Body of pancreas (tissue), 4 donors: ENCODE results near the gene PCDHB4. TPM values are rescaled to one million over a fixed set of nuclear protein-coding genes. Genes with fewer than 3 reads are reported as not detected.
"Not testable (repeated sequence)": the region's sequence is repeated elsewhere in the genome, so short reads cannot be mapped to it uniquely, and the experiment has no call there.

Experiments
- ATAC-seq: fragments of 150-250 bp; one replicate; pipeline ENCODE4 v1.9.1; 2016
- DNase-seq, 4 donors: peaks; one replicate each; pipeline ENCODE4 v3.0.0-alpha.2; 2019
- H3K27ac ChIP-seq, 4 donors: fragments of 200-600 bp; sonication (generic); 1 replicate in 3 of 4; 2 replicates in 1 of 4; pipeline versions ENCODE4 v1.5.1 to v1.6.1; 2016 to 2019; ENCODE audit warnings: mild to moderate bottlenecking in 1 of 4, mixed read lengths in 1 of 4, moderate library complexity in 1 of 4
- H3K27me3 ChIP-seq, 2 donors: fragments of 200-600 bp; sonication (generic); one replicate each; pipeline ENCODE4 v1.6.0; 2016; ENCODE audit warnings: mild to moderate bottlenecking in 1 of 2
- H3K36me3 ChIP-seq, 2 donors: fragments of 200-600 bp; sonication (generic); replicated peaks in 1 of 2; 2 replicates each; pipeline ENCODE4 v1.5.1; 2016; ENCODE audit warnings: low read depth in 2 of 2; ENCODE audit not compliant: insufficient read depth in 1 of 2
- H3K4me1 ChIP-seq: fragments of 200-600 bp; sonication (generic); one replicate; pipeline ENCODE4 v1.6.0; 2016
- H3K4me3 ChIP-seq, 2 donors: fragments of 200-600 bp; sonication (generic); 1 replicate in 1 of 2; 2 replicates in 1 of 2; pipeline ENCODE4 v1.5.1; 2016 to 2019
- H3K9me3 ChIP-seq, 3 donors: fragments of 200-600 bp; sonication (generic); 1 replicate in 2 of 3; 2 replicates in 1 of 3; pipeline ENCODE4 v1.5.1; 2016
- CTCF ChIP-seq, 7 experiments: fragments of 450-650 bp in 4 of 7; fragments of 200-600 bp in 3 of 7; sonication (generic) in 3 of 7; IDR thresholded peaks; one replicate each; pipeline ENCODE4 v1.5.1; 2016 to 2019; ENCODE audit warnings: antibody characterized with exemption in 7 of 7
- POLR2A ChIP-seq, 3 donors: fragments of 450-650 bp; IDR thresholded peaks; one replicate each; pipeline ENCODE4 v1.6.1; 2016; ENCODE audit warnings: antibody characterized with exemption in 3 of 3, mild to moderate bottlenecking in 2 of 3
- WGBS, 2 donors: methylation state at CpG; one replicate each; pipeline ENCODE4 v1.1.5; 2017; 5-methylcytosine and 5-hydroxymethylcytosine counted together
- intact Hi-C: fragments of 100-400 bp; cut with DNase I; formaldehyde crosslinking; loops from one replicate; pipeline ENCODE4 v1.15.1; 2023
- total RNA-seq, 2 donors: library from RNA; depleted of rRNA; stranded (reverse); fragments of >200 nt; gene quantifications; one replicate each; pipeline ENCODE4 v1.1.0, GENCODE V29; 2016

Gene PCDHB4
- total RNA-seq, 2 donors from 2014 or later = 1.6 to 3.3 TPM

- H3K9me3 ChIP-seq = peaks cover 0 to 30% (median 4%) of the 10 kb centered on the region in 3 donors
- WGBS, 2 donors = 24 to 50% methylated on average over 16 to 33 of the region's 33 CpGs
- H3K36me3 ChIP-seq = no peaks in the 10 kb centered on the region
- DNase-seq = no peak
- ATAC-seq = no peak
- H3K27me3 ChIP-seq = no peaks in the 10 kb centered on the region
- no peak overlapping the region for H3K4me3 ChIP-seq
- TF ChIP-seq POLR2A (IDR thresholded peaks at IDR 0.05) (no peak), CTCF (IDR thresholded peaks at IDR 0.05) (no peak)
- intact Hi-C loops = no loop called here
- no peak overlapping the region for H3K27ac ChIP-seq
- no peaks in the 10 kb centered on the region for H3K4me1 ChIP-seq
Observed at GRCh38 chr5:141150224-141150992, 28.8 kb downstream of the PCDHB4 start.

- 22 to 47% methylated on average over 13 of the region's 13 CpGs for WGBS, 2 donors
- Histone ChIP-seq H3K4me1 (no peaks in the 10 kb centered on the region), H3K4me3 (no peak overlapping the region), H3K27me3 (no peaks in the 10 kb centered on the region), H3K9me3 (peaks cover 0 to 31% (median 4%) of the 10 kb centered on the region in 3 donors), H3K36me3 (no peaks in the 10 kb centered on the region), H3K27ac (no peak overlapping the region)
- no peak for ATAC-seq
- intact Hi-C loops = no loop called here
- TF ChIP-seq CTCF (IDR thresholded peaks at IDR 0.05) (no peak), POLR2A (IDR thresholded peaks at IDR 0.05) (no peak)
- no peak for DNase-seq
Observed at GRCh38 chr5:141150993-141151325, 29.3 kb downstream of the PCDHB4 start.

- not testable (repeated sequence) for DNase-seq
Observed at GRCh38 chr5:141151632-141152031, 30.0 kb downstream of the PCDHB4 start.

GRCh38 chr5:141152096-141152495 is 30.5 kb downstream of the PCDHB4 start:
- intact Hi-C loops, H3K4me3 ChIP-seq, H3K27ac ChIP-seq, H3K4me1 ChIP-seq, H3K27me3 ChIP-seq, H3K36me3 ChIP-seq, ATAC-seq, DNase-seq: not testable (repeated sequence)
- 17 to 27% methylated on average over 3 to 36 of the region's 36 CpGs for WGBS, 2 donors
- H3K9me3 ChIP-seq = peaks cover 0 to 42% (median 2%) of the 10 kb centered on the region in 3 donors

More at GRCh38 chr5:141151632-141152031, 30.0 kb downstream of the PCDHB4 start:
- ATAC-seq, H3K27me3 ChIP-seq, H3K36me3 ChIP-seq, H3K27ac ChIP-seq, H3K4me1 ChIP-seq, H3K4me3 ChIP-seq, intact Hi-C loops: not testable (repeated sequence)
- H3K9me3 ChIP-seq = peaks cover 0 to 38% (median 2%) of the 10 kb centered on the region in 3 donors
- 18 to 39% methylated on average over 22 to 36 of the region's 41 CpGs for WGBS, 2 donors

- no peak overlapping the region for H3K4me3 ChIP-seq
- no peak for DNase-seq
Observed at GRCh38 chr5:141155540-141156374, 34.1 kb downstream of the PCDHB4 start.

GRCh38 chr5:141157356-141157755 is 35.7 kb downstream of the PCDHB4 start:
- H3K4me3 ChIP-seq, ATAC-seq, H3K36me3 ChIP-seq, DNase-seq, H3K27me3 ChIP-seq, intact Hi-C loops, H3K4me1 ChIP-seq, H3K27ac ChIP-seq: not testable (repeated sequence)
- H3K9me3 ChIP-seq = peaks cover 0 to 25% (median 0%) of the 10 kb centered on the region in 3 donors
- 29% methylated on average over 4 to 32 of the region's 38 CpGs for WGBS, 2 donors

More at GRCh38 chr5:141155540-141156374, 34.1 kb downstream of the PCDHB4 start:
- TF ChIP-seq POLR2A (IDR thresholded peaks at IDR 0.05) (no peak), CTCF (IDR thresholded peaks at IDR 0.05) (no peak)
- H3K27ac ChIP-seq = no peak overlapping the region
- no peak for ATAC-seq
- 18 to 39% methylated on average over 21 of the region's 21 CpGs for WGBS, 2 donors
- H3K36me3 ChIP-seq = no peaks in the 10 kb centered on the region
- no peaks in the 10 kb centered on the region for H3K4me1 ChIP-seq
- intact Hi-C loops = no loop called here
- no peaks in the 10 kb centered on the region for H3K27me3 ChIP-seq
- peaks cover 0 to 41% (median 1%) of the 10 kb centered on the region in 3 donors for H3K9me3 ChIP-seq

GRCh38 chr5:141157901-141158300 is 36.3 kb downstream of the PCDHB4 start:
- DNase-seq, H3K27me3 ChIP-seq, H3K4me1 ChIP-seq, H3K27ac ChIP-seq, intact Hi-C loops, H3K36me3 ChIP-seq, ATAC-seq, H3K4me3 ChIP-seq: not testable (repeated sequence)
- H3K9me3 ChIP-seq = peaks cover 0 to 24% (median 0%) of the 10 kb centered on the region in 3 donors
- WGBS, 2 donors = 21 to 73% methylated on average over 3 to 22 of the region's 28 CpGs
